Measurements from ENCODE around the gene EPHB6. TPM values are rescaled to one million over a fixed set of nuclear protein-coding genes. Genes with fewer than 3 reads are reported as not detected.

EPHB6 gene
- total RNA-seq, 1 experiment from 2014 or later, result 39.2 TPM

- TF ChIP-seq CTCF (conservative IDR thresholded peaks at IDR 0.05), result no peak
- no peak for TF ChIP-seq EZH2 (IDR thresholded peaks at IDR 0.05; ENCODE audit: low read depth)
- H3K27me3 ChIP-seq (ENCODE audit: insufficient read depth, low read depth), result no peaks in the 10 kb centered on the region
- peak overlapping the region; percentile 55 for H3K27ac ChIP-seq
- intact Hi-C loops (cut with micrococcal nuclease; ENCODE audit: unreplicated experiment), result loop anchor here (5.0 kb wide), 1 partner anchor 87 kb away; no protein-coding TSS in a partner anchor
- no peak overlapping the region for H3K4me3 ChIP-seq
- no peaks in the 10 kb centered on the region for H3K79me2 ChIP-seq (ENCODE audit: low read depth)
- H3K4me2 ChIP-seq, result peak overlapping the region; percentile 21
- peaks cover 20% of the 10 kb centered on the region for H3K9me3 ChIP-seq (ENCODE audit: insufficient read depth, low read depth)
- BruUV-seq (replicated peaks), result no TSS peak
- ChIA-PET CTCF (interaction anchor here (0.6 to 1.7 kb wide), 6 partner anchors 11 to 79 kb away, joined by 3 to 7 read pairs (median 4); no protein-coding TSS in a partner anchor), POLR2A (ENCODE audit: unreplicated experiment) (interaction anchor here (0.5 kb wide), 1 partner anchor 88 kb away, joined by 10 read pairs; no protein-coding TSS in a partner anchor)
- no peaks in the 10 kb centered on the region for H3K9me2 ChIP-seq (ENCODE audit: insufficient read depth)
- H4K20me1 ChIP-seq (ENCODE audit: insufficient read depth), result no peaks in the 10 kb centered on the region
- H3K4me1 ChIP-seq (replicated peaks; ENCODE audit: insufficient read depth), result peaks cover 37% of the 10 kb centered on the region
- DNase-seq, result peak in 1 of 2 experiments; percentile 87
- peaks cover 14% of the 10 kb centered on the region; the same call in 1 of the 2 replicates for H3F3A ChIP-seq (ENCODE audit: insufficient read depth, low read depth)
- H2AFZ ChIP-seq, result no peak overlapping the region
- H3K36me3 ChIP-seq (ENCODE audit: low read depth), result no peaks in the 10 kb centered on the region
Observed at GRCh38 chr7:142910031-142910433, 55.2 kb downstream of the EPHB6 start.

- Histone ChIP-seq H3K27ac (peak overlapping the region; percentile 55; the same call in 1 of the 2 replicates), H3K4me1 (replicated peaks; ENCODE audit: insufficient read depth) (peaks cover 37% of the 10 kb centered on the region), H3K4me3 (no peak overlapping the region), H3F3A (ENCODE audit: insufficient read depth, low read depth) (peaks cover 14% of the 10 kb centered on the region; the same call in 1 of the 2 replicates), H3K36me3 (ENCODE audit: low read depth) (no peaks in the 10 kb centered on the region), H3K9me2 (ENCODE audit: insufficient read depth) (no peaks in the 10 kb centered on the region), H3K27me3 (ENCODE audit: insufficient read depth, low read depth) (no peaks in the 10 kb centered on the region), H2AFZ (no peak overlapping the region), H3K4me2 (peak overlapping the region; percentile 21), H3K79me2 (ENCODE audit: low read depth) (no peaks in the 10 kb centered on the region), H3K9me3 (ENCODE audit: insufficient read depth, low read depth) (peaks cover 16% of the 10 kb centered on the region), H4K20me1 (ENCODE audit: insufficient read depth) (no peaks in the 10 kb centered on the region)
- intact Hi-C loops (cut with micrococcal nuclease; ENCODE audit: unreplicated experiment), result loop anchor here (5.0 kb wide), 1 partner anchor 87 kb away; no protein-coding TSS in a partner anchor
- no peak for TF ChIP-seq CTCF (conservative IDR thresholded peaks at IDR 0.05)
- TF ChIP-seq EZH2 (IDR thresholded peaks at IDR 0.05; ENCODE audit: low read depth), result no peak
- ChIA-PET POLR2A (ENCODE audit: unreplicated experiment) (interaction anchor here (0.5 to 0.6 kb wide), 2 partner anchors 87 to 105 kb away, joined by 3 to 10 read pairs; no protein-coding TSS in a partner anchor), CTCF (interaction anchor here (1.2 to 1.7 kb wide), 3 partner anchors 12 to 51 kb away, joined by 4 to 7 read pairs (median 4); no protein-coding TSS in a partner anchor)
- BruUV-seq (replicated peaks), result no TSS peak
- no peak for DNase-seq
Observed at GRCh38 chr7:142910481-142910880, 55.6 kb downstream of the EPHB6 start.

GRCh38 chr7:142913051-142913450 lies 58.2 kb downstream of the EPHB6 start:
- Histone ChIP-seq H3F3A (ENCODE audit: insufficient read depth, low read depth) (peaks cover 14% of the 10 kb centered on the region; the same call in 1 of the 2 replicates), H3K9me3 (ENCODE audit: insufficient read depth, low read depth) (no peaks in the 10 kb centered on the region), H3K4me3 (no peak overlapping the region), H2AFZ (no peak overlapping the region), H3K27me3 (ENCODE audit: insufficient read depth, low read depth) (no peaks in the 10 kb centered on the region), H3K4me2 (peak overlapping the region; percentile 10; the same call in 1 of the 2 replicates), H3K9me2 (ENCODE audit: insufficient read depth) (no peaks in the 10 kb centered on the region), H4K20me1 (ENCODE audit: insufficient read depth) (no peaks in the 10 kb centered on the region), H3K79me2 (ENCODE audit: low read depth) (no peaks in the 10 kb centered on the region), H3K27ac (no peak overlapping the region), H3K4me1 (replicated peaks; ENCODE audit: insufficient read depth) (peaks cover 37% of the 10 kb centered on the region), H3K36me3 (ENCODE audit: low read depth) (no peaks in the 10 kb centered on the region)
- intact Hi-C loops (cut with micrococcal nuclease; ENCODE audit: unreplicated experiment), result loop anchor here (2.0 to 5.0 kb wide), 3 partner anchors 40 to 84 kb away; no protein-coding TSS in a partner anchor
- ChIA-PET POLR2A (ENCODE audit: unreplicated experiment) (interaction anchor here (0.6 kb wide), 1 partner anchor 467 kb away, joined by 4 read pairs; no protein-coding TSS in a partner anchor), CTCF (interaction anchor here (0.7 kb wide), 2 partner anchors 12 to 48 kb away, joined by 3 read pairs; no protein-coding TSS in a partner anchor)
- no peak for TF ChIP-seq EZH2 (IDR thresholded peaks at IDR 0.05; ENCODE audit: low read depth)
- TF ChIP-seq CTCF (conservative IDR thresholded peaks at IDR 0.05), result no peak
- DNase-seq, result peak; percentile 46 to 74
- no TSS peak for BruUV-seq (replicated peaks)

Data from PC-9 (cell line).